Ecto neural progenitor cell (in vitro differentiated cells): ENCODE measurements around the gene PLK3.
"Not testable (repeated sequence)": the region's sequence is repeated elsewhere in the genome, so short reads cannot be mapped to it uniquely, and the experiment has no call there.

ENCODE experiments used
- DNase-seq: peaks from one replicate; pipeline ENCODE4 v3.0.0-alpha.2; 2018; ENCODE audit warnings: low spot score

Gene PLK3

GRCh38 chr1:44828003-44828651, 27.9 kb downstream of the PLK3 start:
- DNase-seq, result no peak

GRCh38 chr1:44828841-44829440, 28.8 kb downstream of the PLK3 start:
- no peak for DNase-seq

- no peak for DNase-seq
Measured at GRCh38 chr1:44829506-44830384, 29.6 kb downstream of the PLK3 start.

GRCh38 chr1:44830900-44831304, 30.7 kb downstream of the PLK3 start:
- no peak for DNase-seq

GRCh38 chr1:44831516-44831915, 31.3 kb downstream of the PLK3 start:
- no peak for DNase-seq

GRCh38 chr1:44832056-44832705, 32.0 kb downstream of the PLK3 start:
- no peak for DNase-seq

- DNase-seq, result no peak
Measured at GRCh38 chr1:44834328-44834727, 34.2 kb downstream of the PLK3 start.

- peak; percentile 86 for DNase-seq
Measured at GRCh38 chr1:44835738-44836675, 35.8 kb downstream of the PLK3 start.

- not testable (repeated sequence) for DNase-seq
Measured at GRCh38 chr1:44838294-44838693, 38.1 kb downstream of the PLK3 start.

- DNase-seq, result no peak
Measured at GRCh38 chr1:44839576-44839975, 39.4 kb downstream of the PLK3 start.

- no peak for DNase-seq
Measured at GRCh38 chr1:44842486-44842861, 42.3 kb downstream of the PLK3 start.

GRCh38 chr1:44842862-44843655, 42.9 kb downstream of the PLK3 start, which contains the start of gene PTCH2:
Gene PTCH2, minus strand, starts transcription at chr1:44843253. Its CDS starts 321 bp downstream, at chr1:44842932.
- DNase-seq, result peak; percentile 94

GRCh38 chr1:44846985-44847384, 46.8 kb downstream of the PLK3 start:
- DNase-seq, result no peak

- no peak for DNase-seq
Measured at GRCh38 chr1:44847845-44848244, 47.7 kb downstream of the PLK3 start.

- DNase-seq, result no peak
Measured at GRCh38 chr1:44848456-44849181, 48.4 kb downstream of the PLK3 start.

GRCh38 chr1:44849575-44850132, 49.5 kb downstream of the PLK3 start:
- DNase-seq, result no peak

- no peak for DNase-seq
Measured at GRCh38 chr1:44851308-44851707, 51.1 kb downstream of the PLK3 start.

- no peak for DNase-seq
Measured at GRCh38 chr1:44853201-44853600, 53.0 kb downstream of the PLK3 start.

- DNase-seq, result no peak
Measured at GRCh38 chr1:44854970-44855369, 54.8 kb downstream of the PLK3 start.
